ENCODE data around the gene MPND.

- TF ChIP-seq CTCF (IDR thresholded peaks at IDR 0.05; ENCODE audit: low read length) (no peak), EZH2 (IDR thresholded peaks at IDR 0.05; ENCODE audit: borderline replicate concordance, low read length) (no peak)
Measured at GRCh38 chr19:4361152-4362046, 18.0 kb downstream of the MPND start.

Data from OCI-LY1 (cell line).